CD4-positive, alpha-beta memory T cell (primary cell): ENCODE data around the gene SCYL3. TPM values are rescaled to one million over a fixed set of nuclear protein-coding genes. Genes with fewer than 3 reads are reported as not detected.
"Not testable (repeated sequence)": the region's sequence is repeated elsewhere in the genome, so short reads cannot be mapped to it uniquely, and the experiment has no call there.

ENCODE experiments used
- CTCF ChIA-PET: fragments of 350-600 bp; sonication (Branson Sonifier 250); formaldehyde crosslinking; loops from one replicate; lab custom pipeline; 2021; ENCODE audit warnings: inconsistent platforms; ENCODE audit not compliant: partially characterized antibody; lab: Charles Lee
- POLR2A ChIA-PET: fragments of 350-600 bp; sonication (Branson Sonifier 250); formaldehyde crosslinking; loops from one replicate; lab custom pipeline; 2021; ENCODE audit not compliant: partially characterized antibody; lab: Charles Lee
- DNase-seq, 5 donors: peaks; one replicate each; pipeline versions ENCODE4 v3.0.0 to v3.0.0-alpha.2; 2020 to 2022; ENCODE audit warnings: mixed read lengths in 1 of 5
- H3K27ac ChIP-seq: one replicate; pipeline ENCODE4 v1.7.0; 2013; ENCODE audit warnings: low read depth, low read length
- H3K27me3 ChIP-seq: 2 replicates; pipeline ENCODE4 v1.7.0; 2013; ENCODE audit warnings: mild to moderate bottlenecking, low read length, moderate library complexity; ENCODE audit not compliant: insufficient read depth
- H3K36me3 ChIP-seq: 2 replicates; pipeline ENCODE4 v1.7.0; 2013; ENCODE audit warnings: mild to moderate bottlenecking, low read length, moderate library complexity; ENCODE audit not compliant: insufficient read depth
- H3K4me1 ChIP-seq: 2 replicates; pipeline ENCODE4 v1.7.0; 2013; ENCODE audit warnings: mild to moderate bottlenecking, low read length, moderate library complexity; ENCODE audit not compliant: insufficient read depth
- H3K4me3 ChIP-seq, 2 donors: one replicate each; pipeline ENCODE4 v1.7.0; 2013; ENCODE audit warnings: low read length in 2 of 2, mild to moderate bottlenecking in 1 of 2
- H3K9me3 ChIP-seq, 2 donors: one replicate each; pipeline ENCODE4 v1.7.0; 2013; ENCODE audit warnings: low read length in 2 of 2, control low read depth in 1 of 2; ENCODE audit not compliant: control insufficient read depth in 1 of 2
- H3K27ac Mint-ChIP-seq, 7 donors: one replicate each; pipeline ENCODE4 v1.8.0; 2020 to 2021; ENCODE audit warnings: mixed read lengths in 7 of 7, mild to moderate bottlenecking in 6 of 7, inconsistent platforms in 3 of 7, moderate library complexity in 3 of 7
- H3K27me3 Mint-ChIP-seq, 2 donors: one replicate each; pipeline ENCODE4 v1.8.0; 2020 to 2021; ENCODE audit warnings: mixed read lengths in 2 of 2
- H3K36me3 Mint-ChIP-seq, 2 donors: one replicate each; pipeline ENCODE4 v1.8.0; 2020 to 2021; ENCODE audit warnings: mixed read lengths in 2 of 2, inconsistent platforms in 1 of 2, mild to moderate bottlenecking in 1 of 2
- H3K4me1 Mint-ChIP-seq, 4 donors: one replicate each; pipeline ENCODE4 v1.8.0; 2020 to 2021; ENCODE audit warnings: mixed read lengths in 4 of 4, mild to moderate bottlenecking in 1 of 4
- H3K4me3 Mint-ChIP-seq, 8 donors: one replicate each; pipeline ENCODE4 v1.8.0; 2020 to 2021; ENCODE audit warnings: mixed read lengths in 8 of 8, mild to moderate bottlenecking in 7 of 8, moderate library complexity in 6 of 8, inconsistent platforms in 3 of 8
- H3K9me3 Mint-ChIP-seq, 8 donors: one replicate each; pipeline ENCODE4 v1.8.0; 2020 to 2021; ENCODE audit warnings: mixed read lengths in 8 of 8, mild to moderate bottlenecking in 5 of 8, inconsistent platforms in 3 of 8, moderate library complexity in 1 of 8
- intact Hi-C: fragments of 100-400 bp; cut with micrococcal nuclease; formaldehyde crosslinking; loops from one replicate; pipeline ENCODE4 v1.15.1; 2023
- polyA plus RNA-seq, 2 donors: library from polyadenylated mRNA; unstranded; fragments of 300-500 nt; fragmentation: Illumina TruSeq; gene quantifications; one replicate each; pipeline ENCODE4 v1.2.3, GENCODE V29; 2021
- total RNA-seq, 2 experiments: library from RNA; stranded (reverse); gene quantifications; one replicate each; pipeline ENCODE4 v1.2.3, GENCODE V29; 2021

SCYL3 gene
- total and polyA plus RNA-seq, 4 experiments from 2014 or later, result 14.4 to 24.3 (median 19.6) TPM

- CTCF ChIA-PET, result interaction anchor here (2.6 kb wide), 1 partner anchor 20 kb away, joined by 14 read pairs; no protein-coding TSS in a partner anchor
- no peak for DNase-seq
- peaks cover 18 to 22% of the 10 kb centered on the region in 2 donors for H3K36me3 Mint-ChIP-seq
Observed at GRCh38 chr1:169829671-169830070, 64.0 kb downstream of the SCYL3 start.

GRCh38 chr1:169824153-169824552 lies 69.5 kb downstream of the SCYL3 start:
- H3K36me3 Mint-ChIP-seq, result peaks cover 12 to 15% of the 10 kb centered on the region in 2 donors
- Histone ChIP-seq H3K27me3 (no peaks in the 10 kb centered on the region), H3K9me3 (no peaks in the 10 kb centered on the region), H3K4me3 (no peak overlapping the region), H3K36me3 (peaks cover 3% of the 10 kb centered on the region), H3K27ac (no peak overlapping the region), H3K4me1 (no peaks in the 10 kb centered on the region)
- no peak for DNase-seq
- no peaks in the 10 kb centered on the region for H3K27me3 Mint-ChIP-seq
- H3K4me3 Mint-ChIP-seq, result no peak overlapping the region
- H3K4me1 Mint-ChIP-seq, result peaks cover 0 to 3% (median 0%) of the 10 kb centered on the region in 4 donors
- H3K9me3 Mint-ChIP-seq, result no peaks in the 10 kb centered on the region
- peak overlapping the region in 2 of 7 donors; percentile 32 to 40 for H3K27ac Mint-ChIP-seq
- POLR2A ChIA-PET, result no interaction called here
- CTCF ChIA-PET, result no interaction called here
- intact Hi-C loops, result no loop called here

More at GRCh38 chr1:169829671-169830070, 64.0 kb downstream of the SCYL3 start:
- no peaks in the 10 kb centered on the region for H3K27me3 Mint-ChIP-seq
- intact Hi-C loops, result no loop called here
- Histone ChIP-seq H3K27ac (no peak overlapping the region), H3K27me3 (no peaks in the 10 kb centered on the region), H3K4me1 (no peaks in the 10 kb centered on the region), H3K4me3 (no peak overlapping the region), H3K36me3 (peaks cover 3% of the 10 kb centered on the region), H3K9me3 (no peaks in the 10 kb centered on the region)
- no peaks in the 10 kb centered on the region for H3K9me3 Mint-ChIP-seq
- POLR2A ChIA-PET, result no interaction called here
- no peak overlapping the region for H3K4me3 Mint-ChIP-seq
- peak overlapping the region in 2 of 7 donors; percentile 12 to 75 for H3K27ac Mint-ChIP-seq
- H3K4me1 Mint-ChIP-seq, result no peaks in the 10 kb centered on the region

DNA sequence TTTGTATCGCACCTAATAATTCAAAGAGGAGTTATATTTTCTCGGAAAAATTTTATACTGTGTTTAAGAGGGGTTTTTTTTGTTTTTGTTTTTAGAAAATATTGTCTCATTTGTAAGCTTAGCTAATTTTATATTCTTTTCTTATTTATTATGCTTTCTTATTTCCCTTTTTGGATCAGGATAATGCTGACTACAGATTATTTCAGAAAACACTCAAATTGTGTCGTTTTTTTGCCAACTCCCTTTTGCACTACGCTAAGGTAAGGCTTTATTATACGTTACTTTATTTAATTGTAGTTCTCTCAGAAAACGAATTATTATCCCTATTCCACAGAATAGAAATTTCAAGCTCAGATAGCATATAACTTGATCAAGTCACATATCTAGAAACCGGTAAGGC lies 72.2 kb downstream of the SCYL3 start:
- Mint-ChIP-seq H3K36me3 (peaks cover 10 to 15% of the 10 kb centered on the region in 2 donors), H3K4me3 (no peak overlapping the region), H3K27me3 (no peaks in the 10 kb centered on the region), H3K9me3 (no peaks in the 10 kb centered on the region), H3K4me1 (peaks cover 0 to 3% (median 0%) of the 10 kb centered on the region in 4 donors), H3K27ac (no peak overlapping the region)
- ChIA-PET POLR2A (no interaction called here), CTCF (no interaction called here)
- no peak overlapping the region for H3K27ac ChIP-seq
- intact Hi-C loops, result no loop called here
- DNase-seq, result no peak
- no peaks in the 10 kb centered on the region for H3K36me3 ChIP-seq
- H3K9me3 ChIP-seq, result no peaks in the 10 kb centered on the region
- no peaks in the 10 kb centered on the region for H3K27me3 ChIP-seq
- no peak overlapping the region for H3K4me3 ChIP-seq
- H3K4me1 ChIP-seq, result no peaks in the 10 kb centered on the region

- Mint-ChIP-seq H3K27ac (no peak overlapping the region), H3K4me3 (no peak overlapping the region), H3K27me3 (no peaks in the 10 kb centered on the region), H3K9me3 (no peaks in the 10 kb centered on the region), H3K36me3 (peaks cover 2 to 16% of the 10 kb centered on the region in 2 donors), H3K4me1 (peaks cover 0 to 1% (median 0%) of the 10 kb centered on the region in 4 donors)
- Histone ChIP-seq H3K36me3 (no peaks in the 10 kb centered on the region), H3K9me3 (no peaks in the 10 kb centered on the region), H3K4me3 (no peak overlapping the region), H3K4me1 (no peaks in the 10 kb centered on the region), H3K27me3 (no peaks in the 10 kb centered on the region), H3K27ac (no peak overlapping the region)
- CTCF ChIA-PET, result no interaction called here
- DNase-seq, result no peak
- POLR2A ChIA-PET, result no interaction called here
- intact Hi-C loops, result no loop called here
Observed at GRCh38 chr1:169816617-169817016, 77.1 kb downstream of the SCYL3 start.

DNA sequence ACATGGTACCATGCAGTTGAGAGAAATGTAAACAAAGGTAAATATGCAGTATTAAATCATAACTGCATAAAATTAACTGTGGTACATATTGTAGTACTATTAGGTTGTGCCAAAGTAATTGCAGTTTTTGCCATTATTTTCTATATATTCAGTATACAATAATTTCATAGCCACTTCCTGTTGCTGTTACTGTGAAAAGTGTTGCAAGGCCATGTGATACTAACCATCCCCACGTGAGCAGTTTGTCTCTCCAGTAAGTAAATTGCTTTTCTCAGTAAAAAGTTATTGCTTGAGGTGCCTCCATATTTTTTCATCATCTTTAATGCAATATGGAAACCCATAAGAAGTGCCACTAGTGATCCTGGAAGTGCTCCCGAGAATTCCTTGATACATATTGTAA lies 79.4 kb downstream of the SCYL3 start:
- intact Hi-C loops, result no loop called here

DNA sequence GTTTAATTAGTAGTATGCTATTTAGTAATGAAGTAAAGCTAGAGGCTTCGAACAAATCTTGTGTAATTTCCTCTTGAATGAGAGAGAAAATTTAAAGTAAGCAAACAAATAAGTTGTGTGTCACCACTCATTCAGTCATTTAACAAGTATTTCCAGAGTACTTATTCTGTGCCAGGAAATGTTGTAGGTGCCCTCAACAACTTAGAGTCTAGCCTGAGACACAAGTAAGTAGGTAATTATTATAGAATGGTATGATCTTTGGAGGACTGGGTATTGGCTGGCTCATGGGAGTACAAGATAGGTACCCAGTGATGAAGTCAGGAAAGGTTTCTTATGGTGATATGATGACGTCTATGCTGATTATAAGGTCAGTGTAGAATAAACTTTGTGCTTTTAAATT lies 81.6 kb downstream of the SCYL3 start:
- Mint-ChIP-seq H3K27ac (no peak overlapping the region), H3K36me3 (peaks cover 4 to 16% of the 10 kb centered on the region in 2 donors), H3K4me1 (peaks cover 0 to 1% (median 0%) of the 10 kb centered on the region in 4 donors), H3K27me3 (no peaks in the 10 kb centered on the region), H3K9me3 (no peaks in the 10 kb centered on the region), H3K4me3 (no peak overlapping the region)
- Histone ChIP-seq H3K27ac (no peak overlapping the region), H3K9me3 (no peaks in the 10 kb centered on the region), H3K36me3 (no peaks in the 10 kb centered on the region), H3K27me3 (no peaks in the 10 kb centered on the region), H3K4me3 (no peak overlapping the region), H3K4me1 (no peaks in the 10 kb centered on the region)
- no peak for DNase-seq
- POLR2A ChIA-PET, result no interaction called here
- intact Hi-C loops, result no loop called here
- CTCF ChIA-PET, result interaction anchor here (1.3 to 9.0 kb wide), 3 partner anchors 10 to 263 kb away, joined by 4 to 110 read pairs (median 14); no protein-coding TSS in a partner anchor

More for the DNA sequence above, 79.4 kb downstream of the SCYL3 start:
- no peak overlapping the region for H3K4me3 Mint-ChIP-seq
- H3K27ac Mint-ChIP-seq, result no peak overlapping the region
- Histone ChIP-seq H3K4me1 (no peaks in the 10 kb centered on the region), H3K27ac (no peak overlapping the region), H3K4me3 (no peak overlapping the region), H3K36me3 (no peaks in the 10 kb centered on the region), H3K9me3 (no peaks in the 10 kb centered on the region), H3K27me3 (no peaks in the 10 kb centered on the region)
- H3K36me3 Mint-ChIP-seq, result peaks cover 2 to 16% of the 10 kb centered on the region in 2 donors
- no peaks in the 10 kb centered on the region for H3K9me3 Mint-ChIP-seq
- no peak for DNase-seq
- CTCF ChIA-PET, result no interaction called here
- POLR2A ChIA-PET, result no interaction called here
- H3K4me1 Mint-ChIP-seq, result peaks cover 0 to 1% (median 0%) of the 10 kb centered on the region in 4 donors
- no peaks in the 10 kb centered on the region for H3K27me3 Mint-ChIP-seq

DNA sequence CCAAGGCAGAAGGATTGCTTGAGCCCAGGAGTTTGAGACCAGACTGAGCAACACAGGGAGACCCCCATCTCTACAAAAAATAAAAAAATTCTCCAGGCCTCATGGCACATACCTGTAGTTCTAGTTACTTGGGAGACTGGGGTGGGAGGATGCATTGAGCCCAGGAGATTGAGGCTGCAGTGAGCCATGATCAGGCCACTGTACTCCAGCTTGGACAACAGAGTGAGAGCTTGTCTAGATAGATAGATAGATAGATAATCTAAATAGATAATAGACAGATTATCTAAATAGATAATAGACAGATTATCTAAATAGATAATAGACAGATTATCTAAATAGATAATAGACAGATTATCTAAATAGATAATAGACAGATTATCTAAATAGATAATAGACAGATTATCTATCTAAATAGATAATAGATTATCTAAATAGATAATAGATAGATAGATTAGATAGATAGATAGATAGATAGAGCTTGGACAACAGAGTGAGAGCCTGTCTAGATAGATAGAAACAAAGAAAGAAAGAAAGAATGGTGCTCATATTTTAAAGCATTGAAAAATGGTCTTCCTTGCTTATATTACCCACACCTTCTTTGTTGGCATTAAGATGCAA lies 82.2 kb downstream of the SCYL3 start:
- H3K27me3 ChIP-seq, H3K36me3 ChIP-seq, H3K27ac Mint-ChIP-seq, H3K4me3 Mint-ChIP-seq, H3K4me1 ChIP-seq, H3K4me1 Mint-ChIP-seq, H3K27ac ChIP-seq, intact Hi-C loops, DNase-seq, H3K27me3 Mint-ChIP-seq, H3K9me3 Mint-ChIP-seq, POLR2A ChIA-PET, H3K9me3 ChIP-seq, H3K4me3 ChIP-seq: not testable (repeated sequence)
- CTCF ChIA-PET, result interaction anchor here (1.3 to 9.0 kb wide), 5 partner anchors 10 to 262 kb away, joined by 4 to 110 read pairs (median 14); partner anchors contain the start of gene F5
- peaks cover 7 to 16% of the 10 kb centered on the region in 2 donors for H3K36me3 Mint-ChIP-seq
